Osteoblast (primary cell): ENCODE data around the gene CAMK2G. TPM values are rescaled to one million over a fixed set of nuclear protein-coding genes. Genes with fewer than 3 reads are reported as not detected.

ENCODE experiments used
- DNase-seq: peaks from one replicate; pipeline ENCODE4 v3.0.0; 2011; ENCODE audit warnings: low spot score, mixed read lengths; ENCODE audit not compliant: insufficient read length; ENCODE audit errors: missing footprints
- H2AFZ ChIP-seq: 2 replicates; pipeline ENCODE4 v1.6.0; 2011; ENCODE audit warnings: mild to moderate bottlenecking, low read length
- H3K27ac ChIP-seq: 2 replicates; pipeline ENCODE4 v1.5.1; 2011; ENCODE audit warnings: mild to moderate bottlenecking, low read depth, low read length, moderate library complexity
- H3K27me3 ChIP-seq: 2 replicates; pipeline ENCODE4 v1.6.0; 2012; ENCODE audit warnings: mild to moderate bottlenecking, control low read depth, inconsistent platforms, low read length, moderate library complexity; ENCODE audit not compliant: insufficient read depth
- H3K36me3 ChIP-seq: 2 replicates; pipeline ENCODE4 v1.5.1; 2011; ENCODE audit warnings: mild to moderate bottlenecking, low read length, control low read depth, moderate library complexity; ENCODE audit not compliant: insufficient read depth
- H3K4me1 ChIP-seq: 2 replicates; pipeline ENCODE4 v1.5.1; 2011; ENCODE audit warnings: mild to moderate bottlenecking, low read length, control low read depth, moderate library complexity; ENCODE audit not compliant: insufficient read depth
- H3K4me2 ChIP-seq: 2 replicates; pipeline ENCODE4 v1.6.0; 2011; ENCODE audit warnings: mild to moderate bottlenecking, low read length; ENCODE audit not compliant: insufficient read depth
- H3K4me3 ChIP-seq: fragments of 200-600 bp; sonication (generic); 3 replicates; pipeline ENCODE4 v1.5.1; 2012; ENCODE audit warnings: mild to moderate bottlenecking, low read length, inconsistent platforms; ENCODE audit not compliant: insufficient read depth
- H3K79me2 ChIP-seq: 2 replicates; pipeline ENCODE4 v1.6.0; 2012; ENCODE audit warnings: mild to moderate bottlenecking, low read length, control low read depth, inconsistent platforms; ENCODE audit not compliant: insufficient read depth
- H3K9me3 ChIP-seq: 2 replicates; pipeline ENCODE4 v1.5.1; 2011; ENCODE audit warnings: low read depth, low read length, control low read depth
- H4K20me1 ChIP-seq: 2 replicates; pipeline ENCODE4 v1.6.0; 2012; ENCODE audit warnings: mild to moderate bottlenecking, low read length, control low read depth; ENCODE audit not compliant: insufficient read depth
- total RNA-seq: library from RNA; depleted of rRNA; stranded (reverse); fragments of >200 nt; gene quantifications from 2 replicates; pipeline ENCODE4 v1.2.3, GENCODE V29; 2012
- TF ChIP-seq, protein P1 (sequence below): IDR thresholded peaks from 2 replicates; pipeline ENCODE4 v1.5.1; 2011; ENCODE audit warnings: mild to moderate bottlenecking, low read depth, low read length, moderate library complexity; ENCODE audit errors: extremely low read depth

CAMK2G gene
- total RNA-seq, 1 donor: 22.4 TPM

- TF ChIP-seq, protein P1, sequence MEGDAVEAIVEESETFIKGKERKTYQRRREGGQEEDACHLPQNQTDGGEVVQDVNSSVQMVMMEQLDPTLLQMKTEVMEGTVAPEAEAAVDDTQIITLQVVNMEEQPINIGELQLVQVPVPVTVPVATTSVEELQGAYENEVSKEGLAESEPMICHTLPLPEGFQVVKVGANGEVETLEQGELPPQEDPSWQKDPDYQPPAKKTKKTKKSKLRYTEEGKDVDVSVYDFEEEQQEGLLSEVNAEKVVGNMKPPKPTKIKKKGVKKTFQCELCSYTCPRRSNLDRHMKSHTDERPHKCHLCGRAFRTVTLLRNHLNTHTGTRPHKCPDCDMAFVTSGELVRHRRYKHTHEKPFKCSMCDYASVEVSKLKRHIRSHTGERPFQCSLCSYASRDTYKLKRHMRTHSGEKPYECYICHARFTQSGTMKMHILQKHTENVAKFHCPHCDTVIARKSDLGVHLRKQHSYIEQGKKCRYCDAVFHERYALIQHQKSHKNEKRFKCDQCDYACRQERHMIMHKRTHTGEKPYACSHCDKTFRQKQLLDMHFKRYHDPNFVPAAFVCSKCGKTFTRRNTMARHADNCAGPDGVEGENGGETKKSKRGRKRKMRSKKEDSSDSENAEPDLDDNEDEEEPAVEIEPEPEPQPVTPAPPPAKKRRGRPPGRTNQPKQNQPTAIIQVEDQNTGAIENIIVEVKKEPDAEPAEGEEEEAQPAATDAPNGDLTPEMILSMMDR: no peak
- Histone ChIP-seq H3K27ac (no peak overlapping the region), H3K4me1 (peaks cover 8% of the 10 kb centered on the region), H3K4me3 (no peak overlapping the region), H3K4me2 (no peak overlapping the region), H3K79me2 (no peaks in the 10 kb centered on the region), H4K20me1 (no peaks in the 10 kb centered on the region), H3K36me3 (no peaks in the 10 kb centered on the region), H3K9me3 (no peaks in the 10 kb centered on the region), H3K27me3 (no peaks in the 10 kb centered on the region), H2AFZ (no peak overlapping the region)
- no peak for DNase-seq
Measured at GRCh38 chr10:73881221-73881919, 7.0 kb upstream of the CAMK2G start.

DNA sequence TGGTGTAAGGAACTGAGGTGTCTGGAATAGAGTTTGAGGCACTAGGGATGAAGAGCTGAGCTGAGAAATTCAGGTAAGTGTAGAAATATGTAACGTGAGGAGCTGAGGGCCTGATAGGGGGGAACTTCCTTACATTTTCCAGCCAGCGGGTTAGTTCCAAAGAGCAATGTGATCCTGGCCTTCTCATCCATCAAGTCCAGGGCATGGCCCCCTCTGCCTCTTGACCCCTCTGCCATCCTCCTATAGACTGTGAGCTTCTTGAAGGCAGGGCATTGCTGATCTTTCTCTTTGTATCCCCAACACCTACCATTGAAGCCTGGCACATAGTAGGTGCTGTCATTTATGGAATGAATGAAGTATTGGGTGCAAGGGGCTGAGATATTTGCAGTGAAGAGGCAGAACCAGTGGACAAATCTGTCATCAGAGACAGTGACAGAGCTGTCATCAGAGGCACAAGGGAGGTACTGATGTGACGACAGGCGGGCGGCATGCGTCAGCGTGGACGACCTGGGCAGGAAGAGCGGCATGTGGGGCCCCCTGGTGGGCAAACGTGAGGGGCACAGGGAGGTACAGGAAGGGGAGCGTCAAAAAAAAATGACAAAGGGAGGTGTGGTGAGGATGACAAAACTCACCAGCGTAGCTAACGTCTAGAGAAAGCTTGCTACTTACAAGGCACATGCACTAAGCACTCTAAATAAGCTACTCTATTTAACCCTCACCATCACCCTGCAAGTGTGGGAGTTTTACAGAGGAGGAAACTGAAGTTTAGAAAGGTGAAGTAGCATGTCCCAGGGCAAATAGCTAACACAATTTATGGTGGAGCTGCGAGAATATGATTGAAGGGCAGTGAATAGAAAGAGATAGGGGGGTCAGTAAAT is 5.2 kb upstream of the CAMK2G start:
- TF ChIP-seq, protein P1: peak; percentile 94
- Histone ChIP-seq H3K79me2 (no peaks in the 10 kb centered on the region), H4K20me1 (no peaks in the 10 kb centered on the region), H3K9me3 (no peaks in the 10 kb centered on the region), H3K4me3 (no peak overlapping the region), H3K4me1 (peaks cover 4% of the 10 kb centered on the region), H3K4me2 (peak overlapping the region; percentile 42), H3K36me3 (no peaks in the 10 kb centered on the region), H3K27me3 (no peaks in the 10 kb centered on the region), H2AFZ (peak overlapping the region; percentile 74), H3K27ac (no peak overlapping the region)
- peak; percentile 96 for DNase-seq

DNA sequence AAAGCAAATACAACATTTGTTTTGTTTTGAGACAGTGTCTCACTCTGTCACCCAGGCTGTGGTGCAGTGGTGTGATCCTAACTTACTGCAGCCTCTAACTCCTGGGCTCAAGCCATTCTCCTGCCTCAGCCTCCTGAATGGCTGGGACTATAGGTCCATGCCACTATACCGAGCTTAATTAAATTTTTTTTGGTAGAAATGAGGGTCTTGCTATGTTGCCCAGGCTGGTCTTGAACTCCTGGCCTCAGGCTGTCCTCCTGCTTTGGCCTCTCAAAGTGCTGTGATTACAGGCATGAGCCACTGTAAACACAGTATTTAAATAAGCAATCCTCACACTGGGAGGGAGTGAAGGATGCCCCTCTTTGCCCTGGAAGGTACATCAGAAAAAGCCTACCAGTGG is 4.0 kb upstream of the CAMK2G start:
- DNase-seq: no peak
- TF ChIP-seq, protein P1: no peak

GRCh38 chr10:73877533-73878160 is 3.3 kb upstream of the CAMK2G start:
- H3K27me3 ChIP-seq: no peaks in the 10 kb centered on the region
- no peaks in the 10 kb centered on the region for H3K36me3 ChIP-seq
- peaks cover 12% of the 10 kb centered on the region for H3K4me1 ChIP-seq
- no peak overlapping the region for H2AFZ ChIP-seq
- peaks cover 8% of the 10 kb centered on the region for H4K20me1 ChIP-seq
- H3K27ac ChIP-seq: no peak overlapping the region
- H3K4me2 ChIP-seq: no peak overlapping the region
- DNase-seq: peak; percentile 41
- H3K4me3 ChIP-seq: no peak overlapping the region
- H3K9me3 ChIP-seq: no peaks in the 10 kb centered on the region
- TF ChIP-seq, protein P1: no peak
- peaks cover 7% of the 10 kb centered on the region for H3K79me2 ChIP-seq

More for the DNA sequence above, 4.0 kb upstream of the CAMK2G start:
- no peak overlapping the region for H2AFZ ChIP-seq
- H3K27ac ChIP-seq: no peak overlapping the region
- peaks cover under 1% of the 10 kb centered on the region for H4K20me1 ChIP-seq
- H3K79me2 ChIP-seq: peaks cover 1% of the 10 kb centered on the region
- H3K27me3 ChIP-seq: no peaks in the 10 kb centered on the region
- H3K4me1 ChIP-seq: peaks cover 5% of the 10 kb centered on the region
- H3K4me3 ChIP-seq: no peak overlapping the region
- H3K9me3 ChIP-seq: no peaks in the 10 kb centered on the region
- no peak overlapping the region for H3K4me2 ChIP-seq
- no peaks in the 10 kb centered on the region for H3K36me3 ChIP-seq
